ENCODE measurements around the gene ETFA. TPM values are rescaled to one million over a fixed set of nuclear protein-coding genes. Genes with fewer than 3 reads are reported as not detected.

Gene ETFA
- total and polyA plus RNA-seq, 2 of the 8 experiments (the other 6 are each of a cell fraction or from before 2014, with no cell fraction given): 60.9 to 90.0 TPM

- no peak overlapping the region for H4K5ac ChIP-seq (ENCODE audit: insufficient read length, low read depth, low read length)
- no peaks in the 10 kb centered on the region for H3K79me1 ChIP-seq (ENCODE audit: low read depth, low read length)
- ChIA-PET POLR2A (ENCODE audit: partially characterized antibody) (no interaction called here), CTCF (ENCODE audit: partially characterized antibody) (interaction anchor here (1.0 to 1.1 kb wide), 2 partner anchors 8 to 117 kb away, joined by 3 to 5 read pairs; no protein-coding TSS in a partner anchor)
- no peaks in the 10 kb centered on the region; the same call in 1 of the 2 replicates for H3K23me2 ChIP-seq (ENCODE audit: low read depth, low read length)
- no peak overlapping the region for H3K9ac ChIP-seq (replicated peaks in 1 of 4; ENCODE audit: extremely low read depth in 1 of 4, low read depth in 3 of 4, low read length in 3 of 4)
- no peaks in the 10 kb centered on the region for H4K20me1 ChIP-seq (replicated peaks in 1 of 2; ENCODE audit: control insufficient read depth in 1 of 2, insufficient read depth in 2 of 2, low read length in 2 of 2)
- DNase-seq (ENCODE audit: low read depth in 1 of 2, low spot score in 2 of 2) (no peak), FAIRE-seq (no peak)
- no peak overlapping the region for H4K8ac ChIP-seq (ENCODE audit: extremely low read depth, insufficient read depth, low read length)
- H2AFZ ChIP-seq (ENCODE audit: low read length): no peak overlapping the region
- H3K9me3 ChIP-seq (ENCODE audit: insufficient read depth in 2 of 2, low read depth in 1 of 2, low read length in 1 of 2): no peaks in the 10 kb centered on the region
- H3K79me2 ChIP-seq (ENCODE audit: control insufficient read depth in 1 of 2, insufficient read depth in 2 of 2, low read length in 2 of 2): no peaks in the 10 kb centered on the region
- H2BK15ac ChIP-seq (ENCODE audit: low read length): no peak overlapping the region
- H2BK5ac ChIP-seq (ENCODE audit: low read depth, low read length): no peak overlapping the region
- no peak overlapping the region for H2BK12ac ChIP-seq (ENCODE audit: low read depth, low read length)
- no peak overlapping the region for H2BK120ac ChIP-seq (replicated peaks; ENCODE audit: low read depth, low read length)
- no peak overlapping the region for H3K18ac ChIP-seq (ENCODE audit: extremely low read depth, low read length)
- H3K14ac ChIP-seq (ENCODE audit: insufficient read length): no peak overlapping the region
- no peak overlapping the region for H3K23ac ChIP-seq (ENCODE audit: insufficient read length)
- no peaks in the 10 kb centered on the region; a peak in 1 of 7 replicates for H3K4me1 ChIP-seq (replicated peaks in 1 of 4; ENCODE audit: control insufficient read depth in 3 of 4, insufficient read depth in 4 of 4, low read length in 3 of 4)
- H2BK20ac ChIP-seq (ENCODE audit: low read length): no peak overlapping the region
- H3K4me2 ChIP-seq (ENCODE audit: insufficient read depth in 1 of 2, low read depth in 2 of 2, low read length in 2 of 2): no peak overlapping the region
- no peak overlapping the region for H3K56ac ChIP-seq (replicated peaks; ENCODE audit: insufficient read length, low read depth, low read length)
- H2AK5ac ChIP-seq (ENCODE audit: low read depth, low read length): no peak overlapping the region
- no peak overlapping the region for H3K4me3 ChIP-seq (ENCODE audit: extremely low read depth in 1 of 4, insufficient read depth in 2 of 4, low read depth in 3 of 4, low read length in 4 of 4)
- peaks cover 5 to 19% (median 10%) of the 10 kb centered on the region in 4 experiments for H3K27me3 ChIP-seq (replicated peaks in 1 of 4; ENCODE audit: control insufficient read depth in 3 of 4, extremely low read depth in 1 of 4, insufficient read depth in 3 of 4, low read length in 3 of 4)
- H3K27ac ChIP-seq (ENCODE audit: low read depth, low read length): no peak overlapping the region
- 90% methylated on average over 1 of the region's 1 CpG; no CpG with 5 or more reads in 1 of the 2 experiments for WGBS, 2 experiments (ENCODE audit: extremely low coverage in 1 of 2, insufficient coverage in 1 of 2, insufficient read length in 1 of 2, insufficient replicate concordance in 2 of 2, low coverage in 1 of 2, low lambda C conversion rate in 2 of 2, missing lambda C conversion rate in 1 of 2)
- H3K36me3 ChIP-seq (ENCODE audit: control insufficient read depth in 2 of 4, insufficient read depth in 4 of 4, low read length in 3 of 4): no peaks in the 10 kb centered on the region
- no peak overlapping the region for H4K91ac ChIP-seq (replicated peaks; ENCODE audit: insufficient read length, low read length)
- no peak overlapping the region for H3K4ac ChIP-seq (replicated peaks; ENCODE audit: insufficient read length, low read depth, low read length)
- TF ChIP-seq JUND (IDR thresholded peaks at IDR 0.05; ENCODE audit: low read length): no peak
- no peak for TF ChIP-seq SIRT6 (IDR thresholded peaks at IDR 0.05; ENCODE audit: low read length)
- TF ChIP-seq, protein P1, sequence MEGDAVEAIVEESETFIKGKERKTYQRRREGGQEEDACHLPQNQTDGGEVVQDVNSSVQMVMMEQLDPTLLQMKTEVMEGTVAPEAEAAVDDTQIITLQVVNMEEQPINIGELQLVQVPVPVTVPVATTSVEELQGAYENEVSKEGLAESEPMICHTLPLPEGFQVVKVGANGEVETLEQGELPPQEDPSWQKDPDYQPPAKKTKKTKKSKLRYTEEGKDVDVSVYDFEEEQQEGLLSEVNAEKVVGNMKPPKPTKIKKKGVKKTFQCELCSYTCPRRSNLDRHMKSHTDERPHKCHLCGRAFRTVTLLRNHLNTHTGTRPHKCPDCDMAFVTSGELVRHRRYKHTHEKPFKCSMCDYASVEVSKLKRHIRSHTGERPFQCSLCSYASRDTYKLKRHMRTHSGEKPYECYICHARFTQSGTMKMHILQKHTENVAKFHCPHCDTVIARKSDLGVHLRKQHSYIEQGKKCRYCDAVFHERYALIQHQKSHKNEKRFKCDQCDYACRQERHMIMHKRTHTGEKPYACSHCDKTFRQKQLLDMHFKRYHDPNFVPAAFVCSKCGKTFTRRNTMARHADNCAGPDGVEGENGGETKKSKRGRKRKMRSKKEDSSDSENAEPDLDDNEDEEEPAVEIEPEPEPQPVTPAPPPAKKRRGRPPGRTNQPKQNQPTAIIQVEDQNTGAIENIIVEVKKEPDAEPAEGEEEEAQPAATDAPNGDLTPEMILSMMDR (IDR thresholded peaks at IDR 0.05; ENCODE audit: control extremely low read depth in 1 of 3, insufficient read depth in 1 of 3, low read depth in 1 of 3, low read length in 3 of 3): no peak
- no peak for TF ChIP-seq RAD21 (IDR thresholded peaks at IDR 0.05 in 1 of 2, conservative IDR thresholded peaks at IDR 0.05 in 1 of 2; ENCODE audit: low read depth in 2 of 2, low read length in 2 of 2)
- no peak for TF ChIP-seq ATF2 (IDR thresholded peaks at IDR 0.05; ENCODE audit: low read length)
- no peak for TF ChIP-seq BRCA1 (IDR thresholded peaks at IDR 0.05; ENCODE audit: low read depth, low read length)
- no peak for TF ChIP-seq CHD1 (IDR thresholded peaks at IDR 0.05; ENCODE audit: low read depth, low read length)
- TF ChIP-seq ASH2L (IDR thresholded peaks at IDR 0.05; ENCODE audit: low read length): no peak
- no peak for TF ChIP-seq MAFK (IDR thresholded peaks at IDR 0.05; ENCODE audit: low read depth, low read length)
- no peak for TF ChIP-seq SRF (IDR thresholded peaks at IDR 0.05; ENCODE audit: low read depth, low read length)
These were observed 41.8 kb upstream of the ETFA start for GRCh38 chr15:76353023-76353577.

Measured in H1 (cell line).